Stimulated activated naive B cell treated with anti-CD40 and anti-IgM and Interleukin-4, amounts not matched to agents 10 μg/mL and 1 μg/mL and 100 μg/mL, for 72 hours (primary cell): ENCODE measurements around the gene LRRC43.

Source experiments
- ATAC-seq, 2 donors: fragments of 150-1000 bp; cut with Tn5 transposase; replicated peaks; 2 replicates each; pipeline ENCODE4 v1.10.0; 2021; ENCODE audit warnings: moderate library complexity in 1 of 2
- DNase-seq: peaks from one replicate; pipeline ENCODE4 v3.0.0; 2021
- H3K27ac Mint-ChIP-seq: one replicate; pipeline ENCODE4 v1.8.0; 2022; ENCODE audit warnings: mild to moderate bottlenecking, mixed read lengths
- H3K27me3 Mint-ChIP-seq, 2 donors: one replicate each; pipeline ENCODE4 v1.8.0; 2022; ENCODE audit warnings: mixed read lengths in 2 of 2
- H3K36me3 Mint-ChIP-seq, 2 donors: one replicate each; pipeline ENCODE4 v1.8.0; 2022; ENCODE audit warnings: mixed read lengths in 2 of 2, mild to moderate bottlenecking in 1 of 2
- H3K4me1 Mint-ChIP-seq, 2 donors: one replicate each; pipeline ENCODE4 v1.8.0; 2022; ENCODE audit warnings: mixed read lengths in 2 of 2, mild to moderate bottlenecking in 1 of 2
- H3K4me3 Mint-ChIP-seq, 2 donors: one replicate each; pipeline ENCODE4 v1.8.0; 2022; ENCODE audit warnings: mild to moderate bottlenecking in 2 of 2, mixed read lengths in 2 of 2, moderate library complexity in 1 of 2
- H3K9me3 Mint-ChIP-seq, 2 donors: one replicate each; pipeline ENCODE4 v1.8.0; 2022; ENCODE audit warnings: mixed read lengths in 2 of 2, mild to moderate bottlenecking in 1 of 2

The LRRC43 gene

DNA sequence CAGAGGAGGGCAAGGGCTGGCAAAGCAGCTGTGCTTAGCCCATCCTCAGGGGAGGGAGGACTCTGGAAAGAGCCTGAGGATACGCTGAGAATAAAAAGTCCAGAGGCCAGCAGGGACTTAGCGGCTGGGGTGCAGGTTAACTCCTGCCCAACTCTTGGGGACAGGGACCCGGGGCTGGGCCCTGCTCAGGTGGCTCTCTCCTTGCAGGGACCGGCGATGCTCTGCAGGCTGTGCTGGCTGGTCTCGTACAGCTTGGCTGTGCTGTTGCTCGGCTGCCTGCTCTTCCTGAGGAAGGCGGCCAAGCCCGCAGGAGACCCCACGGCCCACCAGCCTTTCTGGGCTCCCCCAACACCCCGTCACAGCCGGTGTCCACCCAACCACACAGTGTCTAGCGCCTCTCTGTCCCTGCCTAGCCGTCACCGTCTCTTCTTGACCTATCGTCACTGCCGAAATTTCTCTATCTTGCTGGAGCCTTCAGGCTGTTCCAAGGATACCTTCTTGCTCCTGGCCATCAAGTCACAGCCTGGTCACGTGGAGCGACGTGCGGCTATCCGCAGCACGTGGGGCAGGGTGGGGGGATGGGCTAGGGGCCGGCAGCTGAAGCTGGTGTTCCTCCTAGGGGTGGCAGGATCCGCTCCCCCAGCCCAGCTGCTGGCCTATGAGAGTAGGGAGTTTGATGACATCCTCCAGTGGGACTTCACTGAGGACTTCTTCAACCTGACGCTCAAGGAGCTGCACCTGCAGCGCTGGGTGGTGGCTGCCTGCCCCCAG lies 23.4 kb downstream of the LRRC43 start:
- Mint-ChIP-seq H3K36me3 (peaks cover 10 to 25% of the 10 kb centered on the region in 2 donors), H3K9me3 (no peaks in the 10 kb centered on the region), H3K27me3 (peaks cover 19 to 29% of the 10 kb centered on the region in 2 donors), H3K4me1 (peaks cover 12 to 21% of the 10 kb centered on the region in 2 donors), H3K4me3 (no peak overlapping the region), H3K27ac (peak overlapping the region; percentile 69)
- DNase-seq, result no peak
- ATAC-seq, result no peak

GRCh38 chr12:122206976-122207375 lies 24.1 kb downstream of the LRRC43 start:
- no peaks in the 10 kb centered on the region for H3K9me3 Mint-ChIP-seq
- H3K27me3 Mint-ChIP-seq, result peaks cover 15 to 23% of the 10 kb centered on the region in 2 donors
- peaks cover 12 to 21% of the 10 kb centered on the region in 2 donors for H3K4me1 Mint-ChIP-seq
- no peak overlapping the region for H3K27ac Mint-ChIP-seq
- H3K4me3 Mint-ChIP-seq, result no peak overlapping the region
- ATAC-seq, result no peak
- H3K36me3 Mint-ChIP-seq, result peaks cover 10 to 26% of the 10 kb centered on the region in 2 donors
- DNase-seq, result no peak

- DNase-seq (no peak), ATAC-seq (no peak)
- Mint-ChIP-seq H3K36me3 (peaks cover 10 to 30% of the 10 kb centered on the region in 2 donors), H3K9me3 (no peaks in the 10 kb centered on the region), H3K27ac (peak overlapping the region; percentile 47), H3K27me3 (peaks cover 15 to 22% of the 10 kb centered on the region in 2 donors), H3K4me1 (peaks cover 12 to 21% of the 10 kb centered on the region in 2 donors), H3K4me3 (no peak overlapping the region)
Observed at GRCh38 chr12:122207391-122207790, 24.5 kb downstream of the LRRC43 start.

GRCh38 chr12:122208073-122208820 lies 25.3 kb downstream of the LRRC43 start:
- H3K27me3 Mint-ChIP-seq, result peaks cover 12 to 14% of the 10 kb centered on the region in 2 donors
- ATAC-seq (no peak), DNase-seq (no peak)
- no peak overlapping the region for H3K27ac Mint-ChIP-seq
- peaks cover 14 to 31% of the 10 kb centered on the region in 2 donors for H3K36me3 Mint-ChIP-seq
- H3K4me1 Mint-ChIP-seq, result peaks cover 9 to 17% of the 10 kb centered on the region in 2 donors
- H3K4me3 Mint-ChIP-seq, result no peak overlapping the region
- no peaks in the 10 kb centered on the region for H3K9me3 Mint-ChIP-seq

GRCh38 chr12:122215771-122216170 lies 32.8 kb downstream of the LRRC43 start:
- H3K4me3 Mint-ChIP-seq, result no peak overlapping the region

DNA sequence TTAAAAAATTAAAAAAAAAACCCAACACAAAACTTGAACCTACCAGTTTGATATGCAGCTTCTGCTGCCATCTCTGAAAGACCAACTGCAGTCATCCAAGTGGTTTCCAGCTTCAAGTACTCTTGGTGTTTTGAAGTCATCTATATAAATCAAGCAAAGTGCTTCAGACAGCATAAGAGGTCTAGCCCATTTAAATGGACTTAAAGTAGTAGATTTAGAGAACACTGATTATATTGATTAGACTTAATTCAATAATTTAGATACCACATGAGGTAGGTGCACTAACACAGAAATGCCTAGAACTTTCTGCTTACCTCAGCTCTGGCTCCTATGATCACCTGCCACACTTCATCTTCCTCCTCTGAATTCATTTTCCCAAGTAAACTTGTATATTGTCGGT lies 33.5 kb downstream of the LRRC43 start:
- H3K4me3 Mint-ChIP-seq, result no peak overlapping the region
- no peaks in the 10 kb centered on the region for H3K9me3 Mint-ChIP-seq
- DNase-seq (no peak), ATAC-seq (no peak)
- H3K4me1 Mint-ChIP-seq, result peaks cover 2 to 7% of the 10 kb centered on the region in 2 donors
- no peak overlapping the region for H3K27ac Mint-ChIP-seq
- peaks cover 26 to 38% of the 10 kb centered on the region in 2 donors for H3K36me3 Mint-ChIP-seq
- no peaks in the 10 kb centered on the region for H3K27me3 Mint-ChIP-seq

More at GRCh38 chr12:122215771-122216170, 32.8 kb downstream of the LRRC43 start:
- H3K27ac Mint-ChIP-seq, result no peak overlapping the region
- H3K9me3 Mint-ChIP-seq, result no peaks in the 10 kb centered on the region
- H3K4me1 Mint-ChIP-seq, result peaks cover under 1 to 2% of the 10 kb centered on the region in 2 donors
- peaks cover 29 to 41% of the 10 kb centered on the region in 2 donors for H3K36me3 Mint-ChIP-seq
- no peak for DNase-seq
- no peak for ATAC-seq
- H3K27me3 Mint-ChIP-seq, result no peaks in the 10 kb centered on the region

DNA sequence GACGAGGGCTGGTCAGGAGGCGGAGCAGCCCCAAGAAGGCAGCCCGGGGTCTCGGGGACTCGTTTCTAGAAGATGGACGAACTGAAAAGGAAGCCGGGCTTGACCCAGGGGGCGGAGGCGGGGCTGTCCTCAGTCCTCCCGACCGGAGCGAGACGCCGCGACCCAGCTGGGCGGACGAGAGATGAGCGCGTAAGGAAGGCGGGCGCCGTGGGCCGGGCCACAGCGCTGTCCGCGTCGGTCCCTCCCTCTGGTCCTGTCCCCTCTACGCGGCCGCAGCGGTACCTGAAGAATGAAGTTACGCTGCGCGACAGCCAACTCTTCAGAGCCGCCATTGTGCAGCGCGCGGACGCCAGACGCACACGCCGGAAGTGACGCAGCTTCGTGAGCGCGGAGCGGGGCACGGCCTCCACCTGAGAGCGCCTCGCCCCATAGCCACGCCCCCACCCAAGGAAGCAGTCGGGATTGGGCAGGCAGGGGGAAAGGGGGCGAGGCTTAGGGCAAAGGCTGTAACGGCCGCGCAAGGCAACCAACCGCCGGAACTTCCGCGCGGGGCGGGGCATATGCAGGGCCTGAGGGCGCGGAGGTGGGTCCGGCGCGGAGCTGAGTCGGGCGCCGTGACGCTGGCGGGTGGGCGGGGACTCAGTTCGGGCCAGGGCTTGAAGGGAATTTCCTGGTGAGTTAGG lies 42.9 kb downstream of the LRRC43 start, which contains the start of gene DIABLO:
Gene DIABLO, minus strand, starts transcription at position 370 of the 683 bp plus-strand sequence. Its CDS starts 38 bp downstream, at position 332.
- Mint-ChIP-seq H3K27ac (peak within 1 kb of the TSS; percentile 98), H3K4me1 (peaks cover 22 to 39% of the 10 kb centered on the region in 2 donors), H3K4me3 (peak within 1 kb of the TSS; percentile 92 to 99), H3K36me3 (peaks cover 24 to 51% of the 10 kb centered on the region in 2 donors), H3K9me3 (no peaks in the 10 kb centered on the region), H3K27me3 (no peaks in the 10 kb centered on the region)
- peak; percentile 100 for DNase-seq
- peak; percentile 94 to 96 for ATAC-seq

GRCh38 chr12:122226366-122227125 lies 43.6 kb downstream of the LRRC43 start:
- Mint-ChIP-seq H3K36me3 (peaks cover 31 to 52% of the 10 kb centered on the region in 2 donors), H3K27ac (peak overlapping the region; percentile 42), H3K9me3 (no peaks in the 10 kb centered on the region), H3K4me3 (peak overlapping the region; percentile 72 to 99), H3K4me1 (peaks cover 22 to 32% of the 10 kb centered on the region in 2 donors), H3K27me3 (no peaks in the 10 kb centered on the region)
- ATAC-seq (peak in 1 of 2 donors; percentile 54), DNase-seq (no peak)

DNA sequence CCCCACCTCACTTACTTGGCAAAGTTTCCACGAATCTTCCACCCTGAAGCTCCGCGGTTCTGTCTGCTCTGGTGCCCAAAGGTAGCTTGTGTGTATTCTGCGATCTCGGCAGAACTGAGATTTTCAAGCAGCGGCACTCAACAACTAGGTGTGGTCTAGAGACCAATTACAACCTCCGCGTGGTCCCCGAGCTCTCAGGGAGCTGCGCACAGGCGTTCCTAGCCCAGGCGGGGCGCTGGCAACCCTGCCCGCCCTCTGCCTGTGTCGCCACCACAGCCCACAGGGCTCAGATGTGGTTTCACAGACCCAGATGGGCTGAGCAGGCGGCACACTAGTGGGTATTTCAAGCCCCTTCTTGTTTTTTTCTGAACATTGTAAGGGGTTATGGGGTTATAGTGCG lies 44.4 kb downstream of the LRRC43 start:
- Mint-ChIP-seq H3K27me3 (no peaks in the 10 kb centered on the region), H3K4me1 (peaks cover 20 to 25% of the 10 kb centered on the region in 2 donors), H3K9me3 (no peaks in the 10 kb centered on the region), H3K27ac (no peak overlapping the region), H3K4me3 (peak overlapping the region; percentile 65 to 99), H3K36me3 (peaks cover 29 to 51% of the 10 kb centered on the region in 2 donors)
- ATAC-seq (no peak), DNase-seq (no peak)

DNA sequence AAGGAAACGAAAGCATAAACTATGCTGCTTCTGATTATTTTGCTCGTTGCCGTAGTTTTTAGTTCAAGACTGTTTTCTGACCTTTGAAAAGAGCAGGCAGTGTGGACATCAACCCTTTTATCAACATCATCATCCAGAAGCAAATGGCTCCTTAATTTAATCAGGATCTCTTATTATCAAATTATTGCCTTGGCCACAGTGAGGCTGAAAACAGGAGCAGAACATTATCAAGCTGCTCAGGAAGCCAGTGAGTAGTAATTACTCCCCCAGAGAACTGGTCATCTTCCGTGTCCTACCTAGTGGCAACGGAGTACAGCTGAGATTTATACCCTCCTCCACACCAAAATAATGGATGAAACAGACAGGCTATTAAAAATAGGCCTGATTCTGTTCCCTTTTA lies 45.2 kb downstream of the LRRC43 start:
- Mint-ChIP-seq H3K36me3 (peaks cover 33 to 55% of the 10 kb centered on the region in 2 donors), H3K27ac (no peak overlapping the region), H3K4me1 (peaks cover 17 to 25% of the 10 kb centered on the region in 2 donors), H3K27me3 (no peaks in the 10 kb centered on the region), H3K4me3 (no peak overlapping the region), H3K9me3 (no peaks in the 10 kb centered on the region)
- no peak for DNase-seq
- ATAC-seq, result no peak

GRCh38 chr12:122230798-122231197 lies 47.9 kb downstream of the LRRC43 start:
- Mint-ChIP-seq H3K4me3 (no peak overlapping the region), H3K27ac (no peak overlapping the region), H3K27me3 (no peaks in the 10 kb centered on the region), H3K9me3 (no peaks in the 10 kb centered on the region), H3K36me3 (peaks cover 34 to 55% of the 10 kb centered on the region in 2 donors), H3K4me1 (peaks cover 6 to 9% of the 10 kb centered on the region in 2 donors)
- no peak for DNase-seq
- ATAC-seq, result no peak

DNA sequence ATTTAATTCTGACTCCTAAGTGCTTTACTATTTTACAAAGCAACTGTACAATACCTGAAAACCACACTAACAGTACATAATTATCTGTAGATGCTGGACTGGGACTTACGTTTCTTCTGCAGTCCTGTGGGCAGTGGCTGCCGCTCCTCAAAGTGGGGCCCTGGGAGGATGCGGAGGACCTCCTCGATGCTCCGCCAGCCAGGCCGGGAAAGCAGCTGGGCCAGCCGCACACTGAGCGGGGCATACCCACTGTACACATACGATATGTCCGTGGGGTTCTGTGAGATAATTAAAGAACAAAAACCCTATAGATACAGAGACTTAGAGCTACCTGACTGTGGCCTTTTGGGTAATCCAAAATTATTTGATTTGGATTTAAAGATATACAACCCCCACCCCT lies 49.8 kb downstream of the LRRC43 start:
- no peaks in the 10 kb centered on the region for H3K9me3 Mint-ChIP-seq
- H3K4me1 Mint-ChIP-seq, result no peaks in the 10 kb centered on the region
- H3K4me3 Mint-ChIP-seq, result no peak overlapping the region
- H3K27ac Mint-ChIP-seq, result no peak overlapping the region
- H3K36me3 Mint-ChIP-seq, result peaks cover 38 to 55% of the 10 kb centered on the region in 2 donors
- ATAC-seq, result no peak
- no peaks in the 10 kb centered on the region for H3K27me3 Mint-ChIP-seq
- DNase-seq, result no peak

- Mint-ChIP-seq H3K27ac (no peak overlapping the region), H3K4me3 (no peak overlapping the region), H3K36me3 (peaks cover 38 to 52% of the 10 kb centered on the region in 2 donors), H3K9me3 (no peaks in the 10 kb centered on the region), H3K27me3 (no peaks in the 10 kb centered on the region), H3K4me1 (no peaks in the 10 kb centered on the region)
- DNase-seq (no peak), ATAC-seq (no peak)
Observed at GRCh38 chr12:122235741-122236140, 52.8 kb downstream of the LRRC43 start.
